Measurements from ENCODE around the gene IPO8. TPM values are rescaled to one million over a fixed set of nuclear protein-coding genes. Genes with fewer than 3 reads are reported as not detected.

The IPO8 gene
- total RNA-seq, 2 donors from 2014 or later: 28.8 to 49.4 TPM

GRCh38 chr12:30696943-30697342 is 1.3 kb upstream of the IPO8 start:
- no peaks in the 10 kb centered on the region for H3K9me3 ChIP-seq

GRCh38 chr12:30696486-30696885 is 817 bp upstream of the IPO8 start:
- H3K27ac ChIP-seq: no peak overlapping the region
- no peak for DNase-seq (ENCODE audit: low spot score)
- peaks cover 21 to 36% of the 10 kb centered on the region in 2 donors for H3K4me1 ChIP-seq (ENCODE audit: control insufficient read depth in 1 of 2, low read depth in 2 of 2)
- TF ChIP-seq CTCF (IDR thresholded peaks at IDR 0.05): no peak
- ATAC-seq (ENCODE audit: insufficient number of reproducible peaks, low FRiP score, low read depth): no peak
- H3K4me3 ChIP-seq: peak overlapping the region; percentile 99
- H3K9me3 ChIP-seq: no peaks in the 10 kb centered on the region
- no peaks in the 10 kb centered on the region for H3K27me3 ChIP-seq (replicated peaks; ENCODE audit: insufficient read depth)
- no peaks in the 10 kb centered on the region for H3K36me3 ChIP-seq

More at GRCh38 chr12:30696943-30697342, 1.3 kb upstream of the IPO8 start:
- TF ChIP-seq CTCF (IDR thresholded peaks at IDR 0.05): no peak
- ATAC-seq (ENCODE audit: insufficient number of reproducible peaks, low FRiP score, low read depth): no peak
- Histone ChIP-seq H3K27ac (no peak overlapping the region), H3K4me3 (no peak overlapping the region), H3K4me1 (ENCODE audit: control insufficient read depth in 1 of 2, low read depth in 2 of 2) (peaks cover 21 to 32% of the 10 kb centered on the region in 2 donors), H3K36me3 (no peaks in the 10 kb centered on the region), H3K27me3 (replicated peaks; ENCODE audit: insufficient read depth) (no peaks in the 10 kb centered on the region)
- DNase-seq (ENCODE audit: low spot score): no peak

GRCh38 chr12:30696103-30696408 is 387 bp upstream of the IPO8 start:
- ATAC-seq (ENCODE audit: insufficient number of reproducible peaks, low FRiP score, low read depth) (no peak), DNase-seq (ENCODE audit: low spot score) (no peak)
- H3K4me3 ChIP-seq: peak overlapping the region; percentile 99
- no peaks in the 10 kb centered on the region for H3K9me3 ChIP-seq
- TF ChIP-seq CTCF (IDR thresholded peaks at IDR 0.05): no peak
- H3K27me3 ChIP-seq (replicated peaks; ENCODE audit: insufficient read depth): no peaks in the 10 kb centered on the region
- no peaks in the 10 kb centered on the region for H3K36me3 ChIP-seq
- H3K4me1 ChIP-seq (ENCODE audit: control insufficient read depth in 1 of 2, low read depth in 2 of 2): peaks cover 21 to 40% of the 10 kb centered on the region in 2 donors
- H3K27ac ChIP-seq: peak overlapping the region; percentile 59 to 66

GRCh38 chr12:30694412-30695198 is 1.1 kb downstream of the IPO8 start:
- H3K4me1 ChIP-seq (ENCODE audit: control insufficient read depth in 1 of 2, low read depth in 2 of 2): peaks cover 21 to 44% of the 10 kb centered on the region in 2 donors
- peak; percentile 32 for ATAC-seq (ENCODE audit: insufficient number of reproducible peaks, low FRiP score, low read depth)
- no peak for DNase-seq (ENCODE audit: low spot score)
- H3K9me3 ChIP-seq: no peaks in the 10 kb centered on the region
- H3K4me3 ChIP-seq: peak overlapping the region; percentile 99
- H3K27me3 ChIP-seq (replicated peaks; ENCODE audit: insufficient read depth): no peaks in the 10 kb centered on the region
- peak overlapping the region in 1 of 2 donors; percentile 66 for H3K27ac ChIP-seq
- TF ChIP-seq CTCF (IDR thresholded peaks at IDR 0.05): no peak
- no peaks in the 10 kb centered on the region for H3K36me3 ChIP-seq

- peaks cover 21 to 44% of the 10 kb centered on the region in 2 donors for H3K4me1 ChIP-seq (ENCODE audit: control insufficient read depth in 1 of 2, low read depth in 2 of 2)
- no peaks in the 10 kb centered on the region for H3K27me3 ChIP-seq (replicated peaks; ENCODE audit: insufficient read depth)
- TF ChIP-seq CTCF (IDR thresholded peaks at IDR 0.05): no peak
- no peaks in the 10 kb centered on the region for H3K36me3 ChIP-seq
- no peaks in the 10 kb centered on the region for H3K9me3 ChIP-seq
- H3K27ac ChIP-seq: no peak overlapping the region
- no peak for ATAC-seq (ENCODE audit: insufficient number of reproducible peaks, low FRiP score, low read depth)
- no peak for DNase-seq (ENCODE audit: low spot score)
- H3K4me3 ChIP-seq: no peak overlapping the region
Measured at GRCh38 chr12:30692470-30692869, 3.2 kb downstream of the IPO8 start.
